HG03520 (cell line): ENCODE measurements around the gene MUSK.
"Not testable (repeated sequence)": the region's sequence is repeated elsewhere in the genome, so short reads cannot be mapped to it uniquely, and the experiment has no call there.

Experiments
- ATAC-seq: cut with Tn5 transposase; IDR thresholded peaks from one replicate; pipeline ENCODE4 v1.9.1; 2021; ENCODE audit warnings: mild to moderate bottlenecking, moderate library complexity; ENCODE audit not compliant: unreplicated experiment

MUSK gene

GRCh38 chr9:110755179-110755578 lies 86.6 kb downstream of the MUSK start:
- no peak for ATAC-seq

- ATAC-seq = no peak
Measured at GRCh38 chr9:110758201-110758600, 89.6 kb downstream of the MUSK start.

- ATAC-seq = no peak
Measured at GRCh38 chr9:110762783-110763182, 94.2 kb downstream of the MUSK start.

GRCh38 chr9:110763568-110763967 lies 95.0 kb downstream of the MUSK start:
- no peak for ATAC-seq

- ATAC-seq = no peak
Measured at GRCh38 chr9:110764006-110764405, 95.4 kb downstream of the MUSK start.

- no peak for ATAC-seq
Measured at GRCh38 chr9:110765926-110766325, 97.3 kb downstream of the MUSK start.

GRCh38 chr9:110767559-110768063 lies 99.0 kb downstream of the MUSK start:
- ATAC-seq = no peak

GRCh38 chr9:110768886-110769285 lies 100.3 kb downstream of the MUSK start:
- ATAC-seq = no peak

- no peak for ATAC-seq
Measured at GRCh38 chr9:110769667-110770066, 101.1 kb downstream of the MUSK start.

GRCh38 chr9:110775724-110776123 lies 107.1 kb downstream of the MUSK start:
- no peak for ATAC-seq

GRCh38 chr9:110776221-110776620 lies 107.6 kb downstream of the MUSK start:
- ATAC-seq = no peak

- ATAC-seq = no peak
Measured at GRCh38 chr9:110777196-110777875, 108.7 kb downstream of the MUSK start.

GRCh38 chr9:110777876-110778215 lies 109.3 kb downstream of the MUSK start:
- no peak for ATAC-seq

- no peak for ATAC-seq
Measured at GRCh38 chr9:110782701-110783100, 114.1 kb downstream of the MUSK start.

- ATAC-seq = no peak
Measured at GRCh38 chr9:110784309-110784708, 115.7 kb downstream of the MUSK start.

GRCh38 chr9:110785166-110785565 lies 116.6 kb downstream of the MUSK start:
- ATAC-seq = no peak

- not testable (repeated sequence) for ATAC-seq
Measured at GRCh38 chr9:110788396-110788795, 119.8 kb downstream of the MUSK start.

- no peak for ATAC-seq
Measured at GRCh38 chr9:110788871-110789270, 120.3 kb downstream of the MUSK start.

- ATAC-seq = no peak
Measured at GRCh38 chr9:110797611-110798010, 129.0 kb downstream of the MUSK start.

GRCh38 chr9:110799396-110799795 lies 130.8 kb downstream of the MUSK start:
- no peak for ATAC-seq

- no peak for ATAC-seq
Measured at GRCh38 chr9:110801426-110801825, 132.8 kb downstream of the MUSK start.

GRCh38 chr9:110802416-110803035 lies 133.9 kb downstream of the MUSK start:
- no peak for ATAC-seq
